Measurements from ENCODE around the gene ABTB1.

The ABTB1 gene

DNA sequence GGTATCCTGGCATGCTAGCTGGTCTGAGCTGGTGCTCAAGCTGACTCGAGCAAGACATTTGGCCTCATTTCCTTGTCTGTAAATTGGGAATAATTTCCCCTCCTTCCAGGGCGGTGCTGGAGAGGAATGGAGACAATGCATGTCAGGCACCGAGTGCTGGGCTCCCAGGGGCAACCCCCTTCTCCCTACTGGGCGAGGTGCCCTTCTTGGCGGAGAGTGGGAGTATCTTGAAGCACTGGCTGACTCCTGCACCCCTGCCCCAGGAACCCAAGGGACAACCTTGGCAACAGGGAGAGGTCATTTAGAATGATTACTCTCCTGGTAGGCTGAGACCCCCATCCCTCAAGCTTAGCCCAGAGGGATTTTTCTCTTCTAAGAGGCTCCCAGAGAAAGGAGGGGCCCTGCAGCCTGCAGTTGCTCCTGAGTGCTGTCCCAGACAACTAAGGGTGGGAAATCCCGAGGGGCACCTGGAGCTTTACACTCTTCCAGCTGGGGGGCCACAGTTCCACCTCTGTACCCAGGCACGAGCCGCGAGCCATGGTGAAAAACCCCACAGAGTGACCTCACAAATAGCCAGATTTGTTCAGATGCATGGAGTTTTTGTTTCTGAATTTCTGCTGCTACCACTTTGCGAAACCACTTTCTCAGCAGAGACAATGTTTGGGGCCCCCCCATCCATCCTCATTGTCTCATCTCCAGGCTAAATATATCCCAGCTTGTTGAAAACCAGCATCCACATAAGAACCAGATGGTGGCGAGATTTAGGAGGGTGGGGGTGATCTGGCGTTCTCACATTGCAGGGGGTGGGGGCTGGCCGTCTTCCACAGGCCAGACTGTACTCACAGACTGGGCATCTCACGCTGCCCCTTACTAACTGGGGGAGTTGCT is 44.8 kb downstream of the ABTB1 start:
- no peaks in the 10 kb centered on the region for H3K4me1 ChIP-seq (ENCODE audit: low read length)
- H3F3A ChIP-seq (ENCODE audit: insufficient read depth, low read length), result no peaks in the 10 kb centered on the region
- no peak overlapping the region for H3K9ac ChIP-seq (ENCODE audit: low read length)
- H3K9me3 ChIP-seq (replicated peaks; ENCODE audit: insufficient read depth, low read length), result no peaks in the 10 kb centered on the region
- no peak overlapping the region for H3K27ac ChIP-seq (ENCODE audit: low read length)
- no peak overlapping the region for H3K4me3 ChIP-seq (ENCODE audit: low read length)
- H3K4me2 ChIP-seq (ENCODE audit: low read depth, low read length), result no peak overlapping the region
- H3K9me2 ChIP-seq (replicated peaks; ENCODE audit: insufficient read depth, low read length), result no peaks in the 10 kb centered on the region
- no peaks in the 10 kb centered on the region for H3K27me3 ChIP-seq (replicated peaks; ENCODE audit: insufficient read depth, low read length)
- DNase-seq, result no peak
- H3K36me3 ChIP-seq (replicated peaks; ENCODE audit: insufficient read depth, low read length), result no peaks in the 10 kb centered on the region
- no peaks in the 10 kb centered on the region for H4K20me1 ChIP-seq (ENCODE audit: insufficient read depth, low read length)
- no peak overlapping the region for H2AFZ ChIP-seq (ENCODE audit: low read length)
- no peak for TF ChIP-seq CTCF (IDR thresholded peaks at IDR 0.05; ENCODE audit: low read length)
- no peak for TF ChIP-seq EZH2phosphoT487 (IDR thresholded peaks at IDR 0.05; ENCODE audit: low read length)
- TF ChIP-seq EZH2 (optimal IDR thresholded peaks at IDR 0.05; ENCODE audit: low read depth, low read length), result no peak
- no peaks in the 10 kb centered on the region for H3K79me2 ChIP-seq (ENCODE audit: low read length)

GRCh38 chr3:127718245-127718915 is 45.6 kb downstream of the ABTB1 start:
- DNase-seq, result no peak
- no peak overlapping the region for H2AFZ ChIP-seq (ENCODE audit: low read length)
- H3K4me1 ChIP-seq (ENCODE audit: low read length), result no peaks in the 10 kb centered on the region
- no peaks in the 10 kb centered on the region for H3F3A ChIP-seq (ENCODE audit: insufficient read depth, low read length)
- no peaks in the 10 kb centered on the region for H3K9me3 ChIP-seq (replicated peaks; ENCODE audit: insufficient read depth, low read length)
- H4K20me1 ChIP-seq (ENCODE audit: insufficient read depth, low read length), result no peaks in the 10 kb centered on the region
- H3K27ac ChIP-seq (ENCODE audit: low read length), result no peak overlapping the region
- no peak overlapping the region for H3K9ac ChIP-seq (ENCODE audit: low read length)
- no peak overlapping the region for H3K4me3 ChIP-seq (ENCODE audit: low read length)
- no peaks in the 10 kb centered on the region for H3K36me3 ChIP-seq (replicated peaks; ENCODE audit: insufficient read depth, low read length)
- TF ChIP-seq CTCF (IDR thresholded peaks at IDR 0.05; ENCODE audit: low read length) (no peak), EZH2 (optimal IDR thresholded peaks at IDR 0.05; ENCODE audit: low read depth, low read length) (no peak), EZH2phosphoT487 (IDR thresholded peaks at IDR 0.05; ENCODE audit: low read length) (no peak)
- H3K9me2 ChIP-seq (replicated peaks; ENCODE audit: insufficient read depth, low read length), result no peaks in the 10 kb centered on the region
- no peak overlapping the region for H3K4me2 ChIP-seq (ENCODE audit: low read depth, low read length)
- H3K27me3 ChIP-seq (replicated peaks; ENCODE audit: insufficient read depth, low read length), result no peaks in the 10 kb centered on the region
- H3K79me2 ChIP-seq (ENCODE audit: low read length), result no peaks in the 10 kb centered on the region

DNA sequence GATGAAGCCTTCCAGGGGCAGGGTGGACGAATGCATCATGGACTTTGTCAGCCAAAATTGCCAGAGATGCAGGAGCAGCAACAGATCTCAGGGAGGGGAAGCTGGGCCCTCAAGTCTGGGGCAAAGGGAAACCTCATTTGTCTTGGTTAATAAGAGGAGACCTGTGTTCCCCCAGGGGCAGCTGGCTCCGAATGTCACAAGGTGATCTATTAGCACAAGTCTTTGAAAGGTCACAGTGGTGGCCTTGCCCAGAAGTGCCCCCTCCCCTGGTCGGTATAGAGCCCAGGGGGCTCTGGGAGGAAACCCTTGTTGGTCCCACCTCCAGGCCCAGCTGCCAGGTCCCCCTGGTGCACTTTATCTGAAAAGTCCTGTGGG is 46.2 kb downstream of the ABTB1 start:
- no peaks in the 10 kb centered on the region for H3F3A ChIP-seq (ENCODE audit: insufficient read depth, low read length)
- H2AFZ ChIP-seq (ENCODE audit: low read length), result no peak overlapping the region
- H3K27me3 ChIP-seq (replicated peaks; ENCODE audit: insufficient read depth, low read length), result no peaks in the 10 kb centered on the region
- no peak overlapping the region for H3K27ac ChIP-seq (ENCODE audit: low read length)
- no peak overlapping the region for H3K4me3 ChIP-seq (ENCODE audit: low read length)
- no peaks in the 10 kb centered on the region for H3K4me1 ChIP-seq (ENCODE audit: low read length)
- no peak for DNase-seq
- no peaks in the 10 kb centered on the region for H3K9me2 ChIP-seq (replicated peaks; ENCODE audit: insufficient read depth, low read length)
- H4K20me1 ChIP-seq (ENCODE audit: insufficient read depth, low read length), result no peaks in the 10 kb centered on the region
- H3K4me2 ChIP-seq (ENCODE audit: low read depth, low read length), result no peak overlapping the region
- H3K9ac ChIP-seq (ENCODE audit: low read length), result no peak overlapping the region
- TF ChIP-seq EZH2 (optimal IDR thresholded peaks at IDR 0.05; ENCODE audit: low read depth, low read length) (no peak), CTCF (IDR thresholded peaks at IDR 0.05; ENCODE audit: low read length) (no peak), EZH2phosphoT487 (IDR thresholded peaks at IDR 0.05; ENCODE audit: low read length) (no peak)
- H3K36me3 ChIP-seq (replicated peaks; ENCODE audit: insufficient read depth, low read length), result no peaks in the 10 kb centered on the region
- no peaks in the 10 kb centered on the region for H3K9me3 ChIP-seq (replicated peaks; ENCODE audit: insufficient read depth, low read length)
- H3K79me2 ChIP-seq (ENCODE audit: low read length), result no peaks in the 10 kb centered on the region
